GM12878 (cell line): ENCODE measurements around the gene ZNF394. TPM values are rescaled to one million over a fixed set of nuclear protein-coding genes. Genes with fewer than 3 reads are reported as not detected.

Experiments used
- ATAC-seq: fragments of 200-7000 bp; cut with Tn5 transposase; 3 replicates; pipeline ENCODE4 v1.9.1; 2020; ENCODE audit warnings: mild to moderate bottlenecking, moderate library complexity
- BruUV-seq: library from RNA; stranded (reverse); fragments of 400-500 nt; replicated peaks from 2 replicates; lab custom pipeline; 2021; lab: Mats Ljungman, UMichigan
- CTCF ChIA-PET: fragments of 300-600 bp; sonication (Branson Sonifier 250); formaldehyde crosslinking; extraction: SDS; loops from one replicate; lab custom pipeline; 2021; ENCODE audit warnings: inconsistent platforms; lab: Yijun Ruan, JAX
- POLR2A ChIA-PET: fragments of 350-600 bp; formaldehyde crosslinking; extraction: SDS; loops from one replicate; lab custom pipeline; 2021; ENCODE audit warnings: inconsistent platforms; lab: Charles Lee
- RAD21 ChIA-PET: fragments of 300-600 bp; sonication (Branson Sonifier 250); formaldehyde crosslinking; loops from one replicate; lab custom pipeline; 2023; ENCODE audit warnings: antibody characterized with exemption; ENCODE audit not compliant: unreplicated experiment; lab: Charles Lee
- SMC1A ChIA-PET: fragments of 300-600 bp; sonication (Branson Sonifier 250); formaldehyde crosslinking; loops from one replicate; lab custom pipeline; 2023; ENCODE audit not compliant: unreplicated experiment, uncharacterized antibody; lab: Charles Lee
- DNase-seq: peaks from one replicate; pipeline ENCODE4 v3.0.0-alpha.2; 2011; ENCODE audit warnings: low read depth, low spot score
- FAIRE-seq: peaks from 3 replicates; lab custom pipeline; 2011; peaks lifted over from hg19 to GRCh38; lab: Jason Lieb, UNC
- H2AFZ ChIP-seq: 2 replicates; pipeline ENCODE4 v1.6.0; 2011; ENCODE audit warnings: low read depth, low read length, control low read depth; ENCODE audit not compliant: control insufficient read depth
- H3K27ac ChIP-seq: 2 replicates; pipeline ENCODE4 v1.5.1; 2011; ENCODE audit warnings: control low read depth; ENCODE audit not compliant: control insufficient read depth, insufficient read depth
- H3K27me3 ChIP-seq, 2 experiments: replicated peaks in 1 of 2; 2 replicates each; pipeline versions ENCODE4 v1.6.0 to v1.6.1; 2011; ENCODE audit warnings: low read length in 1 of 2; ENCODE audit not compliant: control insufficient read depth in 2 of 2, insufficient read depth in 2 of 2
- H3K36me3 ChIP-seq, 2 experiments: 2 replicates each; pipeline ENCODE4 v1.5.1; 2011; ENCODE audit warnings: low read length in 1 of 2; ENCODE audit not compliant: control insufficient read depth in 2 of 2, insufficient read depth in 2 of 2
- H3K4me1 ChIP-seq: 2 replicates; pipeline ENCODE4 v1.6.1; 2011; ENCODE audit warnings: mild to moderate bottlenecking, low read length, moderate library complexity, mixed read lengths; ENCODE audit not compliant: control insufficient read depth, insufficient read depth
- H3K4me2 ChIP-seq: 2 replicates; pipeline ENCODE4 v1.6.0; 2011; ENCODE audit warnings: control low read depth; ENCODE audit not compliant: control insufficient read depth, insufficient read depth
- H3K4me3 ChIP-seq: fragments of 200-600 bp; sonication (generic); 2 replicates; pipeline ENCODE4 v1.5.1; 2016
- H3K79me2 ChIP-seq: 2 replicates; pipeline ENCODE4 v1.6.0; 2011; ENCODE audit warnings: low read length; ENCODE audit not compliant: control insufficient read depth, insufficient read depth
- H3K9ac ChIP-seq: 2 replicates; pipeline ENCODE4 v1.8.0; 2011; ENCODE audit warnings: low read length, control low read depth, mixed read lengths; ENCODE audit not compliant: control insufficient read depth, insufficient read depth
- H3K9me3 ChIP-seq: replicated peaks from 3 replicates; pipeline ENCODE4 v1.5.1; 2011; ENCODE audit warnings: mild to moderate bottlenecking, low read length; ENCODE audit not compliant: control insufficient read depth, insufficient read depth
- H4K20me1 ChIP-seq: 2 replicates; pipeline ENCODE4 v1.6.0; 2011; ENCODE audit not compliant: control insufficient read depth, insufficient read depth
- BCLAF1 ChIP-seq: fragments of 450-650 bp; IDR thresholded peaks from 2 replicates; pipeline ENCODE4 v1.6.1; 2017; ENCODE audit warnings: antibody characterized with exemption, mild to moderate bottlenecking, moderate library complexity
- CTCF ChIP-seq, 3 experiments: IDR thresholded peaks in 2 of 3; conservative IDR thresholded peaks in 1 of 3; 2 replicates each; pipeline ENCODE4 v1.5.1; 2011; ENCODE audit warnings: low read depth in 3 of 3, low read length in 3 of 3, mild to moderate bottlenecking in 3 of 3, control low read depth in 2 of 3, moderate library complexity in 2 of 3, inconsistent platforms in 1 of 3, mixed read lengths in 1 of 3; ENCODE audit not compliant: control insufficient read depth in 2 of 3, insufficient read depth in 1 of 3; ENCODE audit errors: extremely low read depth in 1 of 3
- ESRRA ChIP-seq: IDR thresholded peaks from 2 replicates; pipeline ENCODE4 v1.6.1; 2012; ENCODE audit warnings: mild to moderate bottlenecking, low read length, improper control_type of control experiment
- LARP7 ChIP-seq: fragments of 450-650 bp; IDR thresholded peaks from 2 replicates; pipeline ENCODE4 v1.6.1; 2017; ENCODE audit warnings: mild to moderate bottlenecking
- MXI1 ChIP-seq: fragments of 150-350 bp; IDR thresholded peaks from 2 replicates; pipeline ENCODE4 v1.6.1; 2011; ENCODE audit warnings: low read depth, mild to moderate bottlenecking, inconsistent platforms, low read length, improper control_type of control experiment
- NFIC ChIP-seq: IDR thresholded peaks from 2 replicates; pipeline ENCODE4 v1.6.1; 2012; ENCODE audit warnings: low read depth, mild to moderate bottlenecking, inconsistent platforms, low read length, moderate library complexity
- NFYA ChIP-seq: IDR thresholded peaks from 2 replicates; pipeline ENCODE4 v1.6.1; 2011; ENCODE audit warnings: low read depth, mild to moderate bottlenecking, low read length, improper control_type of control experiment, borderline replicate concordance
- NRF1 ChIP-seq: conservative IDR thresholded peaks from 2 replicates; pipeline ENCODE4 v1.6.1; 2011; ENCODE audit warnings: mild to moderate bottlenecking, low read depth, low read length, improper control_type of control experiment
- PBX3 ChIP-seq: IDR thresholded peaks from 2 replicates; pipeline ENCODE4 v1.6.1; 2011; ENCODE audit warnings: mild to moderate bottlenecking, low read depth, low read length, moderate library complexity; ENCODE audit not compliant: insufficient replicate concordance
- RUNX3 ChIP-seq: IDR thresholded peaks from 2 replicates; pipeline ENCODE4 v1.6.1; 2012; ENCODE audit warnings: low read length, inconsistent platforms
- STAT3 ChIP-seq: IDR thresholded peaks from 2 replicates; pipeline ENCODE4 v1.6.1; 2011; ENCODE audit warnings: low read depth, low read length, improper control_type of control experiment
- ZBTB40 ChIP-seq: fragments of 450-650 bp; IDR thresholded peaks from 2 replicates; pipeline ENCODE4 v1.6.1; 2016; ENCODE audit warnings: mild to moderate bottlenecking, moderate library complexity, borderline replicate concordance
- ZNF207 ChIP-seq: fragments of 450-650 bp; IDR thresholded peaks from 2 replicates; pipeline ENCODE4 v1.6.1; 2014; ENCODE audit warnings: antibody characterized with exemption, mild to moderate bottlenecking, borderline replicate concordance
- WGBS: methylation state at CpG from one replicate; pipeline ENCODE4 v1.1.6; 2016; ENCODE audit warnings: low lambda C conversion rate; ENCODE audit not compliant: insufficient replicate concordance, insufficient coverage; ENCODE audit errors: missing lambda C conversion rate; 5-methylcytosine and 5-hydroxymethylcytosine counted together
- in situ Hi-C: fragments of 300-500 bp; cut with MboI; formaldehyde crosslinking; loops from 9 replicates; pipeline ENCODE4 v1.14.3; 2018; ENCODE audit warnings: mixed read lengths
- intact Hi-C: fragments of 100-400 bp; cut with micrococcal nuclease; formaldehyde crosslinking; loops from one replicate; pipeline ENCODE4 v1.14.2; 2022; ENCODE audit not compliant: unreplicated experiment
- polyA plus RNA-seq, 11 experiments: library from polyadenylated mRNA; depleted of rRNA in 4 of 11; unstranded in 6 of 11; stranded (reverse) in 5 of 11; fragments of >200 nt; fragmentation: Nextera tagmentation in 4 of 11; fragmentation: Illumina TruSeq in 1 of 11; extraction: Ambion mirVana in 4 of 11; extraction: Trizol in 1 of 11; gene quantifications; 1 replicate in 1 of 11; 2 replicates in 10 of 11; pipeline versions ENCODE4 v1.2.1 to v1.2.3, GENCODE V29; 2011 to 2016; ENCODE audit warnings: inconsistent platforms in 2 of 11, missing spikeins in 2 of 11, low read depth in 1 of 11
- total RNA-seq, 4 experiments: library from RNA; depleted of rRNA in 3 of 4; stranded (reverse); fragments of >200 nt in 3 of 4; fragmentation: Illumina TruSeq in 1 of 4; extraction: Trizol in 1 of 4; gene quantifications; 2 replicates each; pipeline versions ENCODE4 v1.2.1 to v1.2.3, GENCODE V29; 2013 to 2021

Gene ZNF394
- total and polyA plus RNA-seq, 10 of the 15 experiments (the other 5 are each of a cell fraction or from before 2014, with no cell fraction given), result 2.5 to 26.8 (median 22.7) TPM

- H3K27ac ChIP-seq, result no peak overlapping the region
- H3K4me1 ChIP-seq, result no peaks in the 10 kb centered on the region
- no peaks in the 10 kb centered on the region for H3K79me2 ChIP-seq
- no peak overlapping the region for H2AFZ ChIP-seq
- H3K27me3 ChIP-seq, result no peaks in the 10 kb centered on the region
- ATAC-seq (no peak), DNase-seq (no peak), FAIRE-seq (no peak)
- H4K20me1 ChIP-seq, result no peaks in the 10 kb centered on the region
- no peak overlapping the region for H3K4me3 ChIP-seq
- in situ Hi-C loops, result no loop called here
- no peak overlapping the region for H3K9ac ChIP-seq
- ChIA-PET POLR2A (interaction anchor here (0.6 to 0.7 kb wide), 2 partner anchors 16 to 377 kb away, joined by 3 read pairs; no protein-coding TSS in a partner anchor), CTCF (interaction anchor here (0.7 kb wide), 1 partner anchor 290 kb away, joined by 3 read pairs; no protein-coding TSS in a partner anchor), RAD21 (no interaction called here), SMC1A (no interaction called here)
- no peak overlapping the region for H3K4me2 ChIP-seq
- 82% methylated on average over 7 of the region's 7 CpGs for WGBS
- no TSS peak for BruUV-seq
- no peaks in the 10 kb centered on the region for H3K36me3 ChIP-seq
- H3K9me3 ChIP-seq, result peaks cover 6% of the 10 kb centered on the region; the same call in 2 of the 3 replicates
- intact Hi-C loops, result no loop called here
- no peak for TF ChIP-seq NRF1
- TF ChIP-seq LARP7, result no peak
- TF ChIP-seq RUNX3, result no peak
- no peak for TF ChIP-seq ESRRA
- no peak for TF ChIP-seq ZNF207
- TF ChIP-seq STAT3, result no peak
- TF ChIP-seq PBX3, result no peak
- TF ChIP-seq BCLAF1, result no peak
- no peak for TF ChIP-seq ZBTB40
- no peak for TF ChIP-seq MXI1
- TF ChIP-seq CTCF (IDR thresholded peaks at IDR 0.05 in 2 of 3, conservative IDR thresholded peaks at IDR 0.05 in 1 of 3; ENCODE audit: control insufficient read depth in 2 of 3, extremely low read depth in 1 of 3, insufficient read depth in 1 of 3, low read depth in 3 of 3, low read length in 3 of 3), result no peak
- TF ChIP-seq NFIC, result no peak
- TF ChIP-seq NFYA, result no peak
Observed at GRCh38 chr7:99539213-99539811, 39.2 kb upstream of the ZNF394 start.
